OCI-LY3 (cell line): ENCODE measurements around the gene CRYM.

Experiments used
- CTCF ChIP-seq: fragments of 200-600, 300-600 bp; sonication (generic); IDR thresholded peaks from 2 replicates; pipeline ENCODE4 v1.5.1; 2014; ENCODE audit warnings: antibody characterized with exemption, low read length, low read depth
- EZH2phosphoT487 ChIP-seq: fragments of 200-600 bp; shearing (Covaris generic); IDR thresholded peaks from 2 replicates; pipeline ENCODE4 v1.6.1; 2018; ENCODE audit warnings: antibody characterized with exemption, mixed run types, low read depth

GRCh38 chr16:21239646-21240045, 38.4 kb downstream of the CRYM start:
- no peak for TF ChIP-seq CTCF
- no peak for TF ChIP-seq EZH2phosphoT487
